ENCODE measurements around the gene PPP1R12B.
"Not testable (repeated sequence)": the region's sequence is repeated elsewhere in the genome, so short reads cannot be mapped to it uniquely, and the experiment has no call there.

PPP1R12B gene

DNA sequence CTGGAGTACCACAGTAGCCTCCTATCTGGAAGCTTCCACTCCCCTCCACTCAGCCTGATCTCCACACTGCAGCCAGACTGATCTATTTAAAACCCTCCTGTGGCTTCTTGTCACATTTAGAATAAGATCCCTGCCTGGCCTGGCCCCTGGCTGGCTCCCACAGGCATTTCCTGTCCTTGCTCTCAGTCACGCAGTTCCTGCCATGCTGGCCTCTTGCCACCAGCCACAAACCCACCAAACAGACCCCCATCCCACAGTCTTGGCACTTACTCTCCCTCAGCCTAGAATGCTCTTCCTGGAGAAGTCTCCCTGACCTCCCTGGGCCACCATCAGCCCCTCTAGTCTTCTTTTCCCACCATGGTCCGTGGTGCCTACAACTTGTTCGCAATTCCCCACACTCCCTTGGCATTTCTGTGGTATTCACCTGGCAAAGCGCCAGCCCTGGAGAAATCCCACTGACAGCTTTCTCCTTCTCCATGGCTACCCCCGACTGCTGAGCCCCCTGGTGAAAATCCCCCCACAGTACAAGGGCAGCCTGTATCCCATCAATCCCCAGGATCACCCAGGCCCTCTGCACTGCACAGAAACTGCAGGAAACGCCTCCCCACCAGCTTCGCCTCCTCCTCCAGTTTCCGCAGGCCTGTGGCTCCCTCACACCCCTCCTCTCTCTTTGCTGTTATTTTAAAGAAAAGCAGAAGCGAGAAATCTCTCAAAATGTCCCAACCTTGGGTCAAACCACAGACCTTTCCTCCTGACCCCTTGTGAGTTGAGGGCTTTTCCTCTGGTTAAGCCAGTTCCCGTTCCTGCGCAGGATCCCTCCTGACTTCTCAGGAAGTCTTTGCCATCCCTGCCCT lies 267.2 kb downstream of the PPP1R12B start:
- TF ChIP-seq, protein P1, sequence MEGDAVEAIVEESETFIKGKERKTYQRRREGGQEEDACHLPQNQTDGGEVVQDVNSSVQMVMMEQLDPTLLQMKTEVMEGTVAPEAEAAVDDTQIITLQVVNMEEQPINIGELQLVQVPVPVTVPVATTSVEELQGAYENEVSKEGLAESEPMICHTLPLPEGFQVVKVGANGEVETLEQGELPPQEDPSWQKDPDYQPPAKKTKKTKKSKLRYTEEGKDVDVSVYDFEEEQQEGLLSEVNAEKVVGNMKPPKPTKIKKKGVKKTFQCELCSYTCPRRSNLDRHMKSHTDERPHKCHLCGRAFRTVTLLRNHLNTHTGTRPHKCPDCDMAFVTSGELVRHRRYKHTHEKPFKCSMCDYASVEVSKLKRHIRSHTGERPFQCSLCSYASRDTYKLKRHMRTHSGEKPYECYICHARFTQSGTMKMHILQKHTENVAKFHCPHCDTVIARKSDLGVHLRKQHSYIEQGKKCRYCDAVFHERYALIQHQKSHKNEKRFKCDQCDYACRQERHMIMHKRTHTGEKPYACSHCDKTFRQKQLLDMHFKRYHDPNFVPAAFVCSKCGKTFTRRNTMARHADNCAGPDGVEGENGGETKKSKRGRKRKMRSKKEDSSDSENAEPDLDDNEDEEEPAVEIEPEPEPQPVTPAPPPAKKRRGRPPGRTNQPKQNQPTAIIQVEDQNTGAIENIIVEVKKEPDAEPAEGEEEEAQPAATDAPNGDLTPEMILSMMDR (IDR thresholded peaks at IDR 0.05; ENCODE audit: low read depth, low read length), result no peak
- H3K4me3 ChIP-seq (ENCODE audit: low read depth, low read length), result no peak overlapping the region

DNA sequence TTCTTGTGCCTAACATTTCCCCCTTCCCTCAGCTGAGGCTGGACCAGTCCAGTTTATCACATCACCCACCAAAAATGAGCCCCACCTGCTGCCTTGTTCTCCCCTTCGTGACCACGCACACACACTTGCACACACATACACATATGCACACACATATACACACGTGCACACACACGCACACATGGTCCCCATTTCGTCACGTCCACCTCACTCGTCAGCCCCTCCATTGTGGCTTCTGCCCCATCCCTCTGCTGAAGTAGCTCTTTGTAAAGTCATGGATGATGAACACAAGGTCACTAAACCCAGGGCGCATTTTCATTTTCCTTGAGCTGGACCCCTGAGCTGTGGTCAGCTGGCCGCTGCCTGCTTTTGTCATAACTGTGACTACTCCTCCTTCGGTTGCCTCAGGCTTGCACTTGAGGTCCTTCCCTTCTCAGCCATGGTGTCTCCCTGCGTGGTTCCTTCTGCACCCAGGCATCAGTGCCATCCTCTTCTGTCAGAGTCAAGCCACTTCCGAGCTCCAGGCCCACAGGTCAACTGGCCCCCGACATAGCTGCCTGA lies 267.9 kb downstream of the PPP1R12B start:
- no peak overlapping the region for H3K4me3 ChIP-seq (ENCODE audit: low read depth, low read length)
- TF ChIP-seq, protein P1 (IDR thresholded peaks at IDR 0.05; ENCODE audit: low read depth, low read length), result no peak

DNA sequence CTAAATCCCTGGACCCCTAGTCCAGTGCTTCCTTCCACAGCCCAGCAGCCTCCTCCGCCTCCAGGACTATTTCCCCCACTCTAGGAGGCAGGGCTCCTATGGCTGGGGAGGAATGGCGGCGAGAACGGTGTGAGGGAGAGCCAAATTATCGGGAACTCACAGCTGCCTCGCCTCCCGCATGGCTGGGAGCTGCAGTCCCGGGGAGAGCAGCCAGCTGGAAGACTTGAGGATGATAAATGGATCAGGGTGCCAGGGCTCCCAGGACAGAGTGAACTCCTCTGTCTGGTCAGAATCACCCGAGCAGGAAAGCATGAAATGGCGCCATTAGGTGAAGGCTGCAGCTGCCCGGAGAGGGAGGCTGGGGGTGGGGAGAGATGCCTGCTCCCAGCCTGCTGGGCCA lies 270.5 kb downstream of the PPP1R12B start:
- not testable (repeated sequence) for H3K4me3 ChIP-seq (ENCODE audit: low read depth, low read length)

GRCh38 chr1:202619505-202619904 lies 271.0 kb downstream of the PPP1R12B start:
- no peak overlapping the region for H3K4me3 ChIP-seq (ENCODE audit: low read depth, low read length)
- TF ChIP-seq, protein P1 (IDR thresholded peaks at IDR 0.05; ENCODE audit: low read depth, low read length), result no peak

- H3K4me3 ChIP-seq (ENCODE audit: low read depth, low read length), result not testable (repeated sequence)
These were observed 271.5 kb downstream of the PPP1R12B start for GRCh38 chr1:202620036-202620435.

DNA sequence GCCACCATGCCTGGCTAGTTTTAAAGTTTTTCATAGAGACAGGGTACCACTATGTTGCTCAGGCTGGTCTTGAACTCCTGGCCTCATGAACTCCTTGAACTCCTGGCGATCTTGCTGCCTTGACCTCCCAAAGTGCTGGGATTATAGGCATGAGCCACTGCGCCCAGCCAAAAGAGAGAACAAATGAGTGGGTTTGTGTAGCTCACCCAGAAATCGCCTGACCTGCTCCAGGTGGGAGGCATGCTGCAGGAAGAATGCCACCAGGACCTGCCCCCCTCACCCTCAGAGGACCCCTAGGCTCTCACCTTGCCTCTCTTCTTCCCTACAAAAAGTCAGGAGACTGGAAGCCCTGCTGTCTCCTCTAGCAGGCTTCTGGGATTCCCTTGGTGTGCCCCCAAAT lies 272.9 kb downstream of the PPP1R12B start:
- no peak overlapping the region for H3K4me3 ChIP-seq (ENCODE audit: low read depth, low read length)
- TF ChIP-seq, protein P1 (IDR thresholded peaks at IDR 0.05; ENCODE audit: low read depth, low read length), result no peak

- TF ChIP-seq, protein P1 (IDR thresholded peaks at IDR 0.05; ENCODE audit: low read depth, low read length), result no peak
- no peak overlapping the region for H3K4me3 ChIP-seq (ENCODE audit: low read depth, low read length)
These were observed 273.9 kb downstream of the PPP1R12B start for GRCh38 chr1:202622388-202622787.

DNA sequence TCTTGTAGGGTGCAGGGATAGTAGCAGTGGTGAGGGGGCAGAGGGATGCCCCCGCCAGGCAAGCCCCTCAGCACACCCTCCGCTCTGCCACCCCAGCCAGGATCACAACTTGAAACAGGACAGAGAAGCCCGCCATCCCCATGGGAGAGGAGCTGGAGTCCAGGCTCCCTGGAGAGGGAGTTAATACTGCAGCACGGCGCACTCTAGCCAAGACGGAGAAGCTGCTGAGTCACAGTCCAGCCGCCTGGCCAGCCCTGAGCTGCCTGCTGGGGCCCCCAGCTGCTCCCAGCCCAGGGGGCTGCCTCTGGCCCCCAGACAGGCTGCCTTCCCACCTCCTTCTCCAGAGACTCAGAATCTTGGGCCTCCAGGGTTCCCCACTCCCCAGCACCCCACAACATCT lies 274.6 kb downstream of the PPP1R12B start:
- TF ChIP-seq, protein P1 (IDR thresholded peaks at IDR 0.05; ENCODE audit: low read depth, low read length), result no peak

DNA sequence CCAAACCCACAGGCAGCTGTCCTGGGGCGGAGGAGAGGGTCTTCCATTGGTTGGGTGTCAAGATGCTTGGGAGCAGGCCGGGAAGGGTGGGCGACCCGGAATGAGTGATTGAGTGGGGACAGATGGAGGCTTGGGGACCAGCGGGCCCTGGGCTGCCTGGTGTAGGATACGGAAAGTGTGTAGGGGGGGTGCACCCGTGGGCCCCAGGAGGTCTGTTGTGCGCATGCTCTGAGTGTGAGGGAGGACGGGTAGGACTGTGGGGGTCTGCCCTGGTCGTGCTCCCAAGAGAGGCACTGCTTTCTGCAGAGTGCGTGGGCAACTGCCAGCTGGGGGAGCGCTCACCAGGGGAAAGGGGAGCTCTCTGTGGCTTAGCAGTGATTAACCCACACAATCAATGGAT lies 275.0 kb downstream of the PPP1R12B start:
- H3K4me3 ChIP-seq (ENCODE audit: low read depth, low read length), result not testable (repeated sequence)

More for the DNA sequence above, 274.6 kb downstream of the PPP1R12B start:
- H3K4me3 ChIP-seq (ENCODE audit: low read depth, low read length), result no peak overlapping the region
